ENCODE data around the gene GPATCH8. TPM values are rescaled to one million over a fixed set of nuclear protein-coding genes. Genes with fewer than 3 reads are reported as not detected.

Gene GPATCH8
- total RNA-seq, 4 donors from 2014 or later = 31.3 to 63.9 (median 43.4) TPM

DNA sequence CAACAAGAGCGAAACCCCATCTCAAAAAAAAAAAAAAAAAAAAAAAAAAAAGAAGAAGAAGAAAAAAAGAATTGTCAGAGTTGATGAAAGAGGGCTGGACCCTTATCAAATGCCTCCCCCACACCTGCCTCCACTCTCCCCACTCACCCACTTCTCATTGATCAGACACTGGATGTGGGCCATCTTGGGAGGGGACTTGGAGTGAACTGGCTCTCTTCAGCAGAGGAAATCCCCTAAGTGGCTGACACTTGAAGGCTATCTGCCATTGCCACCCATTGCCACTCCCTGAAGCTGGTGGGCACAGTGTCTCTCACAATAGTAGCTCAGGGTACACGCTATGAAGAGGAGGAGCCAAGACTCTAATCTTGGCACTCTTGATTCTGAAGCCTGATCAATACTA lies 115.4 kb downstream of the GPATCH8 start:
- H3K27me3 ChIP-seq = peaks cover 9% of the 10 kb centered on the region
- H3K27ac ChIP-seq = no peak overlapping the region
- peak in 1 of 2 donors; percentile 13 for DNase-seq (ENCODE audit: low spot score in 2 of 2)
- no peaks in the 10 kb centered on the region for H3K36me3 ChIP-seq
- H3K4me1 ChIP-seq = peaks cover 16% of the 10 kb centered on the region
- TF ChIP-seq POLR2AphosphoS5 (IDR thresholded peaks at IDR 0.05) (no peak), POLR2A (IDR thresholded peaks at IDR 0.05) (no peak), EP300 (IDR thresholded peaks at IDR 0.05) (no peak)
- TF ChIP-seq, protein P1, sequence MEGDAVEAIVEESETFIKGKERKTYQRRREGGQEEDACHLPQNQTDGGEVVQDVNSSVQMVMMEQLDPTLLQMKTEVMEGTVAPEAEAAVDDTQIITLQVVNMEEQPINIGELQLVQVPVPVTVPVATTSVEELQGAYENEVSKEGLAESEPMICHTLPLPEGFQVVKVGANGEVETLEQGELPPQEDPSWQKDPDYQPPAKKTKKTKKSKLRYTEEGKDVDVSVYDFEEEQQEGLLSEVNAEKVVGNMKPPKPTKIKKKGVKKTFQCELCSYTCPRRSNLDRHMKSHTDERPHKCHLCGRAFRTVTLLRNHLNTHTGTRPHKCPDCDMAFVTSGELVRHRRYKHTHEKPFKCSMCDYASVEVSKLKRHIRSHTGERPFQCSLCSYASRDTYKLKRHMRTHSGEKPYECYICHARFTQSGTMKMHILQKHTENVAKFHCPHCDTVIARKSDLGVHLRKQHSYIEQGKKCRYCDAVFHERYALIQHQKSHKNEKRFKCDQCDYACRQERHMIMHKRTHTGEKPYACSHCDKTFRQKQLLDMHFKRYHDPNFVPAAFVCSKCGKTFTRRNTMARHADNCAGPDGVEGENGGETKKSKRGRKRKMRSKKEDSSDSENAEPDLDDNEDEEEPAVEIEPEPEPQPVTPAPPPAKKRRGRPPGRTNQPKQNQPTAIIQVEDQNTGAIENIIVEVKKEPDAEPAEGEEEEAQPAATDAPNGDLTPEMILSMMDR (IDR thresholded peaks at IDR 0.05) = no peak
- 76% methylated on average over 2 of the region's 2 CpGs for WGBS
- no peaks in the 10 kb centered on the region for H3K9me3 ChIP-seq
- H3K4me3 ChIP-seq = no peak overlapping the region

DNA sequence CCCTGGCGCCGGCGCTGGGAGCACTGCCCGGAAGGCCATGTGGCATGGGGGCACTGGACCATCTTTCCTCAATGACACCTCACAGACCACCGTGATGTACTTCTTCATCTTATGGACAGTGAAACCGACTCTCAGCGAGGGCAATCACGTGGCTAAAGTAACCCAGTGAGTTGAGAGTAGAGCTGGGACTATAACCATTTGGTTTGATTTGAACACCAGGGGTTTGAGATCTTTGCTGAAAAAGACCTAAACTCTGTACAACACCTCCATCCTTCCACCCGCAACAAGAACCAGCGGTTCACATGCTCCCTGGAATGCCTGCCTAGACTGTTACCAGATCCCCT lies 117.1 kb downstream of the GPATCH8 start:
- Histone ChIP-seq H3K27me3 (peaks cover 9% of the 10 kb centered on the region), H3K9me3 (no peaks in the 10 kb centered on the region), H3K4me1 (peaks cover 16% of the 10 kb centered on the region), H3K36me3 (no peaks in the 10 kb centered on the region), H3K27ac (no peak overlapping the region), H3K4me3 (peak overlapping the region; percentile 59)
- whole genome bisulfite sequencing = 40% methylated on average over 5 of the region's 10 CpGs
- TF ChIP-seq, protein P1 (IDR thresholded peaks at IDR 0.05) = no peak
- DNase-seq (ENCODE audit: low spot score in 2 of 2) = peak in 1 of 2 donors; percentile 37

DNA sequence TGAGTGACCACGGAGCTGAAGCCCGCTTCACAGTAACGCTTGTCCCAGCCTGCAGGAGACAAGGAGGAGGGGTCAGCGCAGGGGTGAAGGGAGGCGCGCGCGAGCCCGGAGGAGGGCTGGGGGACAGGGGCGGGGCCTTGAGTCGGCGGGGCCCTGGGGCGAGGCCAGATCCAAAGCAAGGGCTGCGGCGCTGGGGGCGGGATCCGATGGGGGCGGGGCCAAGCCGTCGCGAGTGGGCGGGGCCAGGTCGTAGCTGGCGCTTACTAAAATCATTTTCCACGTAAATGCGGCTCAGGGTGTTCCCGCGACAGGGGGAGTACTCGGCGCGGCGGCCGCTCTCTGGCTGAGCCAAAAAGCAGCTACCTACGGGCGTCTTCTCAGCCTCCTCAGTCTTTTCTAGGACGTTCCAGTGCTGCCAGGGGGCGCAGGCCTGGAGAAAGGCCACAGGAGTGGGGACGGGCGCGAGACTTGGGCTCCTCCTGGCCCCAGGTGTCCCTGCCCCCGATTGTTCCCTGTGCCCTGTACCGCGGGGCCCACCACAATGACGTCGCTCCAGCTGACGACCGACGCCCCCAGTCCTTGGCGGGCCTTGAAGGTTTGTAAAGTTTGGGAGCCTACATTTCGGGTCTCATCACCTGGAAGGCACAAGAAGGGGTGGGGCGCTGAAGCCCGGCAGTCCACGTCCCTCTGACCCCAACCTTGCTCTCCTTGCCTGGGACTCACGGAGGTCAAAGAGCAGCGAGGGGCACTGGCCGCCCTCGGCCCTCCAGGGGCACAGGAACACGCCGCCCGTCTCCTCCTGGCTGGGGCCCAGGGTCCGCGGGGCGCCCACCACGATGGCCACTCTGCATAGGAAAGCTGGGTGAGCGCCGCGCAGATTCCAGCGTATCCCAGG lies 117.7 kb downstream of the GPATCH8 start:
- peak; percentile 65 to 83 for DNase-seq (ENCODE audit: low spot score in 2 of 2)
- Histone ChIP-seq H3K27ac (no peak overlapping the region), H3K27me3 (peaks cover 9% of the 10 kb centered on the region), H3K4me1 (peaks cover 16% of the 10 kb centered on the region), H3K4me3 (peak overlapping the region; percentile 59), H3K9me3 (no peaks in the 10 kb centered on the region), H3K36me3 (no peaks in the 10 kb centered on the region)
- no peak for TF ChIP-seq POLR2A (IDR thresholded peaks at IDR 0.05)
- TF ChIP-seq EP300 (IDR thresholded peaks at IDR 0.05) = no peak
- TF ChIP-seq, protein P1 (IDR thresholded peaks at IDR 0.05) = no peak
- no peak for TF ChIP-seq POLR2AphosphoS5 (IDR thresholded peaks at IDR 0.05)
- under 1% methylated on average over 15 of the region's 68 CpGs for WGBS

DNA sequence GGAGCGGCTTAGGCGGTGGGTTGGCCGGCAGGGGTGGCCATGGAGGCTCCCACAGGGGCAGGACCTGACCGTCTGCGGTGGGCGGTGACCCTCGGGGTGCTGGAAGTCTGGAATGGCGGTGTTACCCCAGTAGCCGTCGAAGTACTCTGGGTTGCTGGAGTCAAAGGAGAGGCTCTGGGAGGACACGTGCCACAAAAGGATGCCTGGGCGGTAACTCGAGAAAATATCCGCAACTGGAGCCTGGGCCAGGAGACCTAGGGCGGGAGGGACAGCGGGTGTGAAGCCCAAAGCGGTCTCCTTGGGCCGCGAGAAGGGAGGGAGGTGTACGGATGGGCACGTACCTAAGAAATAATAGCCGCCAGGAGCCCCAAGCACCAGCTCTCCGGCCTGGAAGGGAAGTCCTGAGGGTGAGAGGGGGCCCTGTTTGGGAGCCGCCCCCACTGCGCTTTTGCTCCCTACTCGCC lies 118.4 kb downstream of the GPATCH8 start:
- no peaks in the 10 kb centered on the region for H3K9me3 ChIP-seq
- H3K4me1 ChIP-seq = peaks cover 16% of the 10 kb centered on the region
- 7% methylated on average over 18 of the region's 26 CpGs for WGBS
- DNase-seq (ENCODE audit: low spot score in 2 of 2) = no peak
- TF ChIP-seq, protein P1 (IDR thresholded peaks at IDR 0.05) = no peak
- TF ChIP-seq POLR2A (IDR thresholded peaks at IDR 0.05) = no peak
- TF ChIP-seq POLR2AphosphoS5 (IDR thresholded peaks at IDR 0.05) = no peak
- TF ChIP-seq EP300 (IDR thresholded peaks at IDR 0.05) = no peak
- peak overlapping the region; percentile 59 for H3K4me3 ChIP-seq
- no peak overlapping the region for H3K27ac ChIP-seq
- H3K27me3 ChIP-seq = peaks cover 9% of the 10 kb centered on the region
- H3K36me3 ChIP-seq = no peaks in the 10 kb centered on the region

DNA sequence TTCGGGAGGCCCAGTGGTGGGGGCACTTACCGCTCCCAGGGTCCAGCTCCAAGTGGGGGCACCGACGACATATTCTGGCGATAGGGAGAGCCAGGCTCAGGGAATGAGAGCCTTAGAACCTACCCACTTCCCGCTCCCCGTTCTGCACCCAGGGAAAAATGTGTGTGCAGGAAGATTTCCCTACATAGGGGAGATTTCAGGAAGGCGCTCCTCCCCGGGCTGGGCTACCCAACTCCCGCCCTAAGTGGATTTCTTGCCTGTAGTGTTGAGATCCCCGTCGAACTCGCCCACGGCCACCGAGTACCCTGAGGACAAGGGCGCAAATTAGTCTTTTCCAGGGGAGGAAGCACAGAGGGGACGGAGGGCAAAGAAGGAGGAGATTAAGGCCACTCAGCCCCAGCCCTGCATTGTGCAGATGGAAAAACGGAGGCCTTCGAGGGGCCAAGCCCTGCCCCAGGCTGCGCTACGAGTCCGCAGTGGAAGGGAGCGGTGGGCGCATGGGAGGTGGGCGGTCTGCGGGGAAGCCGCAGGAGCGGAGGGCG lies 118.9 kb downstream of the GPATCH8 start:
- no peaks in the 10 kb centered on the region for H3K9me3 ChIP-seq
- TF ChIP-seq, protein P1 (IDR thresholded peaks at IDR 0.05) = no peak
- no peak overlapping the region for H3K27ac ChIP-seq
- H3K27me3 ChIP-seq = peaks cover 9% of the 10 kb centered on the region
- 42% methylated on average over 25 of the region's 29 CpGs for WGBS
- no peak overlapping the region for H3K4me3 ChIP-seq
- peaks cover 16% of the 10 kb centered on the region for H3K4me1 ChIP-seq
- H3K36me3 ChIP-seq = no peaks in the 10 kb centered on the region
- no peak for DNase-seq (ENCODE audit: low spot score in 2 of 2)
